ENCODE measurements around the gene TEX22.

Gene TEX22

DNA sequence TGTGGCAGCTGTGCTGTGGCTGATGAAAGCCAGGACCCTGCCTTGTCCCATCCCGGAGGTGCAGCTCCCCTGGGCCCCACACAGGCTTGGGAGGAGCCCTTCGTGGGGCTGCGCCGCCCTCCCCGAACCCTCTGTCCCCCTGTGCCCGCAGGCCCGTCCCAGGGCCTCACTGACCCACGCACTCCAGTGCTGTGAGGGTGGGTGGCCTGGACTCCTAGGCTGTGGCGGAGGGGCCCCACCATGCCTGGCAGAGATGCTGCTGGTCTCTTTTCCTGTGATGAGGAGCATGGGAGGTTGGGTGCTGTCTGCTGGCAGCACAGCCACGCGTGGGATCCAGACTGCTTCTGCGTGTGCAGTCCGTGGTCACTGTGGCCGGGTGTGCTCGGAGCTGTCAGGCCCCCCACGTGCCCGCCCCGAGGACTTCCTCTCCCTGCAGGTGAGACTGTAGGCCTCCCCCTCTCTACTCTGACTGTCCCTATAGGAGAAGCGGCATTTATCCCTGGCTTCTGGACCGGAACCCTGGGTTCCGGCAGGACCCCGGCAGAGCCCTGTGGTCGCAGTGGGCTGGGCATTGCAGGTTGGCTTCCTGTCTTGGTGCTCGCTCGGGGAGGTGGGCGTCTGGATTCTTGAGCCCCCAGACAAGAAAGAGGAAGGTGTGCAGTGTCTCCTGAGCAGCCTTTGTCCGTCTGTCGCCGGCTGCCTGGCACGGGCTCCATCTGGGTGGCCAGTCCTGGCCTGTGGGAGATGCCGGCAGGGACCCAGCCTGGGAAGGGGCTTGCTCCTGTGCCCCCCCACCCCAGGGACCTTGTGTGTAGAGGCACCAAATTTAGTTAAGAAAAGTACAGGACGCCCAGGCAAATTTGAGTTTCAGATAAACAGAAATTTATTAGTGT is 23.6 kb downstream of the TEX22 start:
- Histone ChIP-seq H3K27ac (no peak overlapping the region), H3K4me3 (ENCODE audit: low read depth, low read length) (peak overlapping the region; percentile 72), H3K27me3 (replicated peaks) (no peaks in the 10 kb centered on the region), H3K36me3 (replicated peaks) (peaks cover 2% of the 10 kb centered on the region)
- TF ChIP-seq, protein P1, sequence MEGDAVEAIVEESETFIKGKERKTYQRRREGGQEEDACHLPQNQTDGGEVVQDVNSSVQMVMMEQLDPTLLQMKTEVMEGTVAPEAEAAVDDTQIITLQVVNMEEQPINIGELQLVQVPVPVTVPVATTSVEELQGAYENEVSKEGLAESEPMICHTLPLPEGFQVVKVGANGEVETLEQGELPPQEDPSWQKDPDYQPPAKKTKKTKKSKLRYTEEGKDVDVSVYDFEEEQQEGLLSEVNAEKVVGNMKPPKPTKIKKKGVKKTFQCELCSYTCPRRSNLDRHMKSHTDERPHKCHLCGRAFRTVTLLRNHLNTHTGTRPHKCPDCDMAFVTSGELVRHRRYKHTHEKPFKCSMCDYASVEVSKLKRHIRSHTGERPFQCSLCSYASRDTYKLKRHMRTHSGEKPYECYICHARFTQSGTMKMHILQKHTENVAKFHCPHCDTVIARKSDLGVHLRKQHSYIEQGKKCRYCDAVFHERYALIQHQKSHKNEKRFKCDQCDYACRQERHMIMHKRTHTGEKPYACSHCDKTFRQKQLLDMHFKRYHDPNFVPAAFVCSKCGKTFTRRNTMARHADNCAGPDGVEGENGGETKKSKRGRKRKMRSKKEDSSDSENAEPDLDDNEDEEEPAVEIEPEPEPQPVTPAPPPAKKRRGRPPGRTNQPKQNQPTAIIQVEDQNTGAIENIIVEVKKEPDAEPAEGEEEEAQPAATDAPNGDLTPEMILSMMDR (IDR thresholded peaks at IDR 0.05; ENCODE audit: low read depth, low read length, missing control alignments) = no peak
- in situ Hi-C loops (cut with HindIII; ENCODE audit: low pct_ligation_motif_present, low sequenced_read_pairs) = no loop called here
- DNase-seq = no peak

DNA sequence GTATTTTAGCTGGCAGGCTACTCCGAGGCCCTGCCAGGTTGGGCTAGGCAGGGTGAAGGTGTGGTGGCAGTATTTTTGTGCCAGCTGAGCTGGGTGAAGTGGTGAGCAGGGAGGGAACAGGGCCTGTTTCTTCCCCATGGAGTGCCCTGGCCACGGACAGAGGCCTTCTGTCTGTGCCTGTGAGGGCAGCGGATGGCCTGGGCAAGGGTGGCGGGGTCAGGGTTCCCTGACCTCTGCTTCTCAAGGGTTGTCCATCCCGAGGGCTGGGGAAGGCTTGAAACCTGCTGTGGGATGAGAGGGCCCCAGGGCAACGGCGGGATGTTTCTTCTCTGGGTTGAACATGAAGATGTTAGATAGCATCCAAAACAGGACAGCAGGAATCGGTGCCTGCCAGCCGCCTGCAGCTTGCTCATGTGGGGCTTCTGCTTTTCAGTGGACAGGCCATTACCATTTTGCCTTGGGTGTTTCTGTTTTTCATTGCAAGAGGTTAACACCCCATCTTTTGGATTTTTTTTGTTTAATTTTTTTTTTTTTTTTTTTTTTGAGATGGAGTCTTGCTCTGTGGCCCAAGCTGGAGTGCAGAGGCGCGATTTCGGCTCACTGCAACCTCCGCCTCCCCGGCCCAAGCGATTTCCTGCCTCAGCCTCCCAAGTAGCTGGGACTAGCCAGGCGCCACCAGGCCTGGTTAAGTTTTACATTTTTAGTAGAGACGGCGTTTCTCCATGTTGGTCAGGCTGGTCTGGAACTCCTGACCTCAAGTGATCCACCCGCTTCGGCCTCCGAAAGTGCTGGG is 24.6 kb downstream of the TEX22 start:
- in situ Hi-C loops (cut with HindIII; ENCODE audit: low pct_ligation_motif_present, low sequenced_read_pairs) = no loop called here
- peaks cover 2% of the 10 kb centered on the region for H3K36me3 ChIP-seq (replicated peaks)

DNA sequence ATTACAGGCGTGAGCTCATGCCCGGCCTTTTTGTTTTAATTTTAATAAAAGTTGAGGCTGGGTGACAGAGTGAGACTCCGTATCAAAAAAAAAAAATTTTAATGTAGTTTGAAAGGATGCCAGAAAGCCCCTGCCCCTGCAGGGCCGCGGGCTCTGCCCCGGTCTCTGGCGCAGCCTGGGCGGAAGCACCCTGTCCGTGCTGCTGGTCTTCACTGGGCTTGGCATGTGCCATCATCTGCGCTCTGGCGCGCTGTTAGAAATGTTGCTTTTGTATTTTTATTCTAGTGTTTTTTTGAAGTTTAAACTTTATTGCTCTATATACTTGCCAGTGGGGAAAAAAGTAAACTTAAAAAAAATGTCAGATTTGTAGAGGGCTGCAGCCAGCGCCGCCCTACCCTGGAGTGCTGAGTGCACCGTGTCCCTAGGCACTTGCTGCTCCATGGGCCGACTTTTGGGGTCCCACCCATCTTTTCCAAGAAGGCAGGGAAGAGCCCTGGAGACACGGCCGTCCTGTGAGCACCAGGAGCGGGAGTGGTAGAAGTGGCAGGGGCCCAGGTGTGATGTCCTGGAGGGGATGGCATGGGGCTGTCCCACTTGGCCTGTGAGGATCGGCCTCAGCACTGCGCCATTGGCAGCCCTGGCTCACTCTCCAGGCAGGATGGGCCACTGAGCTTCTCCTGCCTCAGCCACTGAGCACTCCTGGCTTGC is 25.3 kb downstream of the TEX22 start:
- TF ChIP-seq, protein P1 (IDR thresholded peaks at IDR 0.05; ENCODE audit: low read depth, low read length, missing control alignments) = no peak
- Histone ChIP-seq H3K27me3 (replicated peaks) (no peaks in the 10 kb centered on the region), H3K4me3 (ENCODE audit: low read depth, low read length) (no peak overlapping the region), H3K27ac (no peak overlapping the region), H3K36me3 (replicated peaks) (peaks cover 2% of the 10 kb centered on the region)
- in situ Hi-C loops (cut with HindIII; ENCODE audit: low pct_ligation_motif_present, low sequenced_read_pairs) = no loop called here
- DNase-seq = no peak

More for the DNA sequence above, 24.6 kb downstream of the TEX22 start:
- Histone ChIP-seq H3K27me3 (replicated peaks) (no peaks in the 10 kb centered on the region), H3K27ac (no peak overlapping the region), H3K4me3 (ENCODE audit: low read depth, low read length) (no peak overlapping the region)
- TF ChIP-seq, protein P1 (IDR thresholded peaks at IDR 0.05; ENCODE audit: low read depth, low read length, missing control alignments) = no peak
- no peak for DNase-seq

DNA sequence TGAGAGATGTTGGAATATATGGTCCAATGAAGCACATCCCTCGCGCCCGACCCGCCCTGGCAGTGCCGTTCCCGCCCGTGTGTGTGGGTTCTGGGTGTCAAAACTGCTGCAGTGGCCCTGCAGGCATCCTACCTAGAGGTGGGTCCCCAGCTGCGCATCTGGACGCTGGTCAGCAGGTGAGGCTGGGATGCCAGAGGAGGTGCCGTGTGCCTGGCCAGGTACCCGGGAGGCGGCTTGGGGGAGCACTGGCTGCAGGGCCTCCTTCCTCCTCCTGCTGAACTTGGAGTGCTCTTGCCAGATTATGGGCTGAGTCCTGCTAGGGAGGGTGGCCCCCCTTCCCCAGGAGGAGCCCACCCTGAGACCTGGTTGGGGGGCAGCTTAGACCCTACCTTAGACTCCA is 26.5 kb downstream of the TEX22 start:
- no peak for DNase-seq
- in situ Hi-C loops (cut with HindIII; ENCODE audit: low pct_ligation_motif_present, low sequenced_read_pairs) = no loop called here
- no peak overlapping the region for H3K27ac ChIP-seq

DNA sequence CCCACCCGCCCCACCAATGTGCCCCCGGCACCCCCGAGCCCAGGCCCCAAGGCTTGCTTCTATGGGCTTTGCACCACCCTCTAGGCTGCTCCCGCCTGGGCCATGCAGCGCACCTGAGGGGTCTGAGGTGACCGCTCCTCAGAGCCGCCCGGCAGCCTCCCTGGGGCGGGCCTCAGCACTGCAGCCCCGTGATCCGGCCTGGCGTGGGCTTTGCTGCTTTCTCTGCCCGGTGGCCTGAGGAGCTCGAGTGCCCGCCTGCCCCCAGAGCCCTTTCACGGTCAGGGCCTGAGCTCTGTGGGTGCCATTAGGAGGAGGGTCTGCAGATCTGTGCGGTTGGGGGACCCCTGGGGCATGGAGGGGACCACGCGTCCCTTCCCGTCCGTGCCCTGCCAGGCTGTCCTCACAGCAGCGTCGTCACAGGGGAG is 27.5 kb downstream of the TEX22 start:
- TF ChIP-seq, protein P1 (IDR thresholded peaks at IDR 0.05; ENCODE audit: low read depth, low read length, missing control alignments) = no peak
- Histone ChIP-seq H3K4me3 (ENCODE audit: low read depth, low read length) (no peak overlapping the region), H3K27me3 (replicated peaks) (no peaks in the 10 kb centered on the region), H3K27ac (no peak overlapping the region), H3K36me3 (replicated peaks) (peaks cover 2% of the 10 kb centered on the region)
- no peak for DNase-seq
- in situ Hi-C loops (cut with HindIII; ENCODE audit: low pct_ligation_motif_present, low sequenced_read_pairs) = no loop called here

More for the DNA sequence above, 26.5 kb downstream of the TEX22 start:
- no peak overlapping the region for H3K4me3 ChIP-seq (ENCODE audit: low read depth, low read length)
- H3K36me3 ChIP-seq (replicated peaks) = peaks cover 2% of the 10 kb centered on the region
- no peaks in the 10 kb centered on the region for H3K27me3 ChIP-seq (replicated peaks)
- TF ChIP-seq, protein P1 (IDR thresholded peaks at IDR 0.05; ENCODE audit: low read depth, low read length, missing control alignments) = no peak

All from brain microvascular endothelial cell (primary cell).